GM12892 (cell line): Measurements from ENCODE around the gene TMIGD3.

Source experiments
- POLR2A ChIP-seq: IDR thresholded peaks from 2 replicates; pipeline ENCODE4 v1.6.1; 2011; ENCODE audit warnings: low read depth, low read length, control low read depth
- POLR2AphosphoS5 ChIP-seq: IDR thresholded peaks from 2 replicates; pipeline ENCODE4 v1.6.1; 2011; ENCODE audit warnings: low read depth, low read length, control low read depth
- TAF1 ChIP-seq: IDR thresholded peaks from 2 replicates; pipeline ENCODE4 v1.6.1; 2011; ENCODE audit warnings: low read depth, mild to moderate bottlenecking, control low read depth, low read length, borderline replicate concordance

- TF ChIP-seq POLR2AphosphoS5 (no peak), POLR2A (no peak), TAF1 (no peak)
These were observed 48.4 kb downstream of the TMIGD3 start for GRCh38 chr1:111454859-111455641.
